Liver (tissue), 9 donors: ENCODE results near the gene CAP2. TPM values are rescaled to one million over a fixed set of nuclear protein-coding genes. Genes with fewer than 3 reads are reported as not detected.

Source experiments
- DNase-seq: peaks from one replicate; pipeline ENCODE4 v3.0.0-alpha.2; 2017; ENCODE audit warnings: low spot score
- H3K27ac ChIP-seq, 2 donors: one replicate each; pipeline ENCODE4 v1.7.0; 2013; ENCODE audit warnings: inconsistent platforms in 2 of 2, low read length in 2 of 2, control low read depth in 1 of 2, low read depth in 1 of 2, mild to moderate bottlenecking in 1 of 2
- H3K27me3 ChIP-seq, 4 donors: one replicate each; pipeline versions ENCODE4 v1.6.1 to v1.7.0; 2013; ENCODE audit warnings: low read length in 3 of 4, inconsistent platforms in 1 of 4, mild to moderate bottlenecking in 1 of 4, moderate library complexity in 1 of 4; ENCODE audit not compliant: control insufficient read depth in 4 of 4, insufficient read depth in 4 of 4
- H3K36me3 ChIP-seq, 4 donors: one replicate each; pipeline versions ENCODE4 v1.6.1 to v1.7.0; 2013; ENCODE audit warnings: low read length in 3 of 4, mild to moderate bottlenecking in 3 of 4, low read depth in 1 of 4, moderate library complexity in 1 of 4; ENCODE audit not compliant: control insufficient read depth in 4 of 4, insufficient read depth in 3 of 4
- H3K4me1 ChIP-seq, 4 donors: one replicate each; pipeline versions ENCODE4 v1.6.1 to v1.7.0; 2013; ENCODE audit warnings: low read length in 3 of 4, mild to moderate bottlenecking in 3 of 4, moderate library complexity in 1 of 4; ENCODE audit not compliant: control insufficient read depth in 4 of 4, insufficient read depth in 4 of 4
- H3K4me3 ChIP-seq, 3 donors: one replicate each; pipeline versions ENCODE4 v1.6.1 to v1.7.0; 2013; ENCODE audit warnings: low read length in 3 of 3, control low read depth in 1 of 3, low read depth in 1 of 3, mild to moderate bottlenecking in 1 of 3
- H3K9ac ChIP-seq, 2 donors: one replicate each; pipeline ENCODE4 v1.7.0; 2013; ENCODE audit warnings: low read length in 2 of 2, mild to moderate bottlenecking in 2 of 2, moderate library complexity in 2 of 2, control low read depth in 1 of 2, low read depth in 1 of 2
- H3K9me3 ChIP-seq, 4 donors: one replicate each; pipeline versions ENCODE4 v1.6.1 to v1.7.0; 2013; ENCODE audit warnings: low read length in 3 of 4; ENCODE audit not compliant: control insufficient read depth in 4 of 4
- ATF3 ChIP-seq: IDR thresholded peaks from 2 replicates; pipeline ENCODE4 v1.6.1; 2016; ENCODE audit warnings: antibody characterized with exemption
- CTCF ChIP-seq: fragments of 150-350 bp; IDR thresholded peaks from 2 replicates; pipeline ENCODE4 v1.5.1; 2017; ENCODE audit warnings: improper control_type of control experiment, low read depth, low read length; ENCODE audit not compliant: missing input control
- EGR1 ChIP-seq, 2 donors: IDR thresholded peaks; 2 replicates each; pipeline ENCODE4 v1.6.1; 2016 to 2018; ENCODE audit warnings: antibody characterized with exemption in 2 of 2, low read depth in 2 of 2
- FOXA1 ChIP-seq: IDR thresholded peaks from 2 replicates; pipeline ENCODE4 v1.6.1; 2016; ENCODE audit warnings: antibody characterized with exemption
- FOXA2 ChIP-seq: IDR thresholded peaks from 2 replicates; pipeline ENCODE4 v1.6.1; 2016; ENCODE audit warnings: antibody characterized with exemption
- GABPA ChIP-seq, 2 donors: IDR thresholded peaks in 1 of 2; conservative IDR thresholded peaks in 1 of 2; 2 replicates each; pipeline ENCODE4 v1.6.1; 2016; ENCODE audit warnings: antibody characterized with exemption in 2 of 2, mild to moderate bottlenecking in 1 of 2, moderate library complexity in 1 of 2
- HNF4A ChIP-seq, 2 donors: conservative IDR thresholded peaks; 2 replicates each; pipeline ENCODE4 v1.6.1; 2016; ENCODE audit warnings: antibody characterized with exemption in 2 of 2, mild to moderate bottlenecking in 2 of 2
- HNF4G ChIP-seq: IDR thresholded peaks from 2 replicates; pipeline ENCODE4 v1.6.1; 2016; ENCODE audit warnings: antibody characterized with exemption
- JUND ChIP-seq, 2 donors: IDR thresholded peaks; 2 replicates each; pipeline ENCODE4 v1.6.1; 2016; ENCODE audit warnings: antibody characterized with exemption in 2 of 2
- MAX ChIP-seq: IDR thresholded peaks from 2 replicates; pipeline ENCODE4 v1.6.1; 2016; ENCODE audit warnings: antibody characterized with exemption
- REST ChIP-seq: IDR thresholded peaks from 2 replicates; pipeline ENCODE4 v1.6.1; 2016; ENCODE audit warnings: antibody characterized with exemption, mild to moderate bottlenecking
- RXRA ChIP-seq, 2 donors: IDR thresholded peaks; 2 replicates each; pipeline ENCODE4 v1.6.1; 2017 to 2018; ENCODE audit warnings: antibody characterized with exemption in 2 of 2, mild to moderate bottlenecking in 1 of 2
- SP1 ChIP-seq: IDR thresholded peaks from 2 replicates; pipeline ENCODE4 v1.6.1; 2018; ENCODE audit warnings: antibody characterized with exemption, mild to moderate bottlenecking
- TAF1 ChIP-seq: conservative IDR thresholded peaks from 2 replicates; pipeline ENCODE4 v1.6.1; 2016; ENCODE audit warnings: antibody characterized with exemption, mild to moderate bottlenecking
- YY1 ChIP-seq: IDR thresholded peaks from 2 replicates; pipeline ENCODE4 v1.6.1; 2016; ENCODE audit warnings: antibody characterized with exemption, mild to moderate bottlenecking
- ZBTB33 ChIP-seq: IDR thresholded peaks from 2 replicates; pipeline ENCODE4 v1.6.1; 2016; ENCODE audit warnings: antibody characterized with exemption
- WGBS: extraction: QIAGEN DNeasy Blood & Tissue Kit; methylation state at CpG from one replicate; pipeline ENCODE4 v1.1.7; 2013; 5-methylcytosine and 5-hydroxymethylcytosine counted together
- polyA plus RNA-seq, 2 donors: library from polyadenylated mRNA; stranded (reverse) in 1 of 2; unstranded in 1 of 2; fragments of 200-250 nt in 1 of 2; fragments of >200 nt in 1 of 2; fragmentation: Nextera tagmentation in 1 of 2; extraction: Ambion mirVana in 1 of 2; gene quantifications; one replicate each; pipeline versions ENCODE4 v1.2.1 to v1.2.3, GENCODE V29; 2013 to 2015
- total RNA-seq, 2 donors: library from RNA; depleted of rRNA; stranded (reverse); fragments of >200 nt; gene quantifications; one replicate each; pipeline ENCODE4 v1.2.3, GENCODE V29; 2014
- donor health status: healthy.
- donor health status: healthy.
- donor health status: healthy.
- donor health status: healthy.
- donor health status: healthy.

CAP2 gene
- total and polyA plus RNA-seq, 4 donors = 1.2 to 6.4 (median 2.5) TPM

- Histone ChIP-seq H3K27ac (no peak overlapping the region), H3K9ac (no peak overlapping the region), H3K4me3 (no peak overlapping the region), H3K27me3 (no peaks in the 10 kb centered on the region), H3K9me3 (no peaks in the 10 kb centered on the region), H3K36me3 (no peaks in the 10 kb centered on the region), H3K4me1 (no peaks in the 10 kb centered on the region)
- TF ChIP-seq FOXA2 (no peak), EGR1 (IDR thresholded peaks at IDR 0.05; ENCODE audit: low read depth in 2 of 2) (no peak), CTCF (no peak), ZBTB33 (no peak), REST (no peak), GABPA (IDR thresholded peaks at IDR 0.05 in 1 of 2, conservative IDR thresholded peaks at IDR 0.05 in 1 of 2) (no peak), MAX (no peak), RXRA (IDR thresholded peaks at IDR 0.05) (no peak), JUND (IDR thresholded peaks at IDR 0.05) (no peak), TAF1 (no peak), FOXA1 (no peak), YY1 (no peak), HNF4A (conservative IDR thresholded peaks at IDR 0.05) (no peak), HNF4G (no peak), ATF3 (no peak), SP1 (no peak)
- 91% methylated on average over 4 of the region's 4 CpGs for WGBS
- no peak for DNase-seq
Observed at GRCh38 chr6:17423026-17423425, 29.6 kb downstream of the CAP2 start.

GRCh38 chr6:17427062-17427461 lies 33.7 kb downstream of the CAP2 start:
- no peak for DNase-seq
- H3K9ac ChIP-seq = no peak overlapping the region
- H3K9me3 ChIP-seq = no peaks in the 10 kb centered on the region
- H3K4me3 ChIP-seq = no peak overlapping the region
- H3K27ac ChIP-seq = no peak overlapping the region
- WGBS = 86% methylated on average over 6 of the region's 6 CpGs
- no peaks in the 10 kb centered on the region for H3K27me3 ChIP-seq
- no peaks in the 10 kb centered on the region for H3K4me1 ChIP-seq
- no peaks in the 10 kb centered on the region for H3K36me3 ChIP-seq
- TF ChIP-seq ATF3 = no peak
